Right ventricle myocardium inferior (tissue), 1 donor: ENCODE results near the gene BORCS6. TPM values are rescaled to one million over a fixed set of nuclear protein-coding genes. Genes with fewer than 3 reads are reported as not detected.
A peak's percentile ranks its signal among the peaks of the same experiment; 100 is the strongest.

Experiments
- ATAC-seq: fragments of 200-7000 bp; cut with Tn5 transposase; one replicate; pipeline ENCODE4 v1.9.1; 2020; ENCODE audit warnings: mild to moderate bottlenecking, moderate library complexity
- DNase-seq: peaks from one replicate; pipeline ENCODE4 v3.0.0; 2021; ENCODE audit errors: missing footprints
- intact Hi-C: fragments of 100-400 bp; cut with DNase I; formaldehyde crosslinking; loops from one replicate; pipeline ENCODE4 v1.11.0; 2022
- total RNA-seq: library from RNA; stranded (reverse); fragmentation: NEBNext Ultra II Directional; extraction: Animal tissue kit (Norgen Biotek cat#: 25700); gene quantifications from one replicate; pipeline ENCODE4 v1.2.1, GENCODE V29; 2021
- donor health status: DM: no; HTN: yes; CAD: no; lungs with severe emphysema.

Gene BORCS6
- total RNA-seq, 1 donor from 2014 or later, result 9.2 TPM

DNA sequence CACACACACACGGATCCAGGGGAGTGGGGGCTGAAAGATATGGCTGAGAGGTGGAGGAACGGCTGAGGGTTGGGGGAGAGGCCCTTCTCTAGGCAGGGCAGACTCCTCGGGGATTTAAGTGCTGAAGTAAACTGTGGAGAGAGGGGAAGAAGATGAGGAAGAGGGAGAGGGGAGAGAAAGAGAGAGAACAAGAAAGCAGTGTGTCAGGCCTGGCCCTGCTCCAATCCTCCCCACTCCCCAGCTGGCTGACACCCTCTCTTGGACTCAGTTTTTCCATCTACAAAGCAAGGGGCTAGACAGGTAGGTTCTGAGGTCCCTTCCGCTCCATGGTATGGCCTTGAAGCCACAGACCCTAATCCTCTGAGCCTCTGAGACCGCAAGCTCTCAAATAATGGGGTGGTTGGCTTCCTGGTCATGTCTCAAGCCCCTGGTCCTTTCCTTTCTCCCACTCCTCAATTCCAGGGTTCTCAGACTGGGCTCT is 29.2 kb downstream of the BORCS6 start:
- peak; percentile 25 for DNase-seq
- no peak for ATAC-seq
- intact Hi-C loops, result no loop called here

DNA sequence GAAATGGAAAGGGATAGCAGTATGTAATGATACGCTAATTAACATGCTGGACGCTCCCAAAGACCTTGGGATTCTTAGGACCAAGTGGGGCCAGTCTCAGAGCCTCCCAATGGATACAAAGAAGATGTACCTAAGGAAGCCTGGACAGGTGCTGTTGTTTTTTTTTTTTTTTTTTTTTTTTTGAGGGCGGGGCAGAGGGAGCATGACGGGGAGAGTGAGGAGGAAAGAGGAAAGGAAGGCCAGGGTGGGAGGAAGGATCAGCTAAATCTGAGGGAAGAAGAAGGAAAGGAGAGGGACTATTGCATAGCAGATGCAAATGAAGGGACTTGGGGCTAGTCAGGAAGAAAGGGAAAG is 29.8 kb downstream of the BORCS6 start:
- DNase-seq (no peak), ATAC-seq (no peak)
- intact Hi-C loops, result no loop called here

- ATAC-seq, result no peak
These were observed 30.3 kb downstream of the BORCS6 start for GRCh38 chr17:8159459-8160223.

DNA sequence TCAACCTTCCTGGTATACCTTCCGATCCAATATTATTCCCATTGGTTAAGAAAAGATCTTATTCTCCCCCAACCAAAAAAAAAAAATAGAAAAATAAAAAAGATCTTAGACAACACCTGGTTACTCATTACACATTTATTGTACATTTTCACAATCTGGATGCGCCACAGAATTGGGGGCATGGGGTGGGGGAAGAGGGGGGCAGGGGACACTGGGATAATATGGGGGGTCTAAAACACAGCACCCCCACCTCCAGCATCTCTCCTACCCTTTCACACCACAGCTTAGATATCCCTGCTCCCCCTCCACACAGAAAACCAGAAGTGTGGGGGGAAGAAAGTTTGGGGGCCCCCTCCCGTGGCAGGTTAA is 31.0 kb downstream of the BORCS6 start:
- intact Hi-C loops, result loop anchor here (1.0 to 10.0 kb wide), 2 partner anchors 39 to 304 kb away; partner anchors contain the start of genes CYB5D1, NAA38 and TMEM88

More at GRCh38 chr17:8159459-8160223, 30.3 kb downstream of the BORCS6 start:
- DNase-seq, result no peak
- intact Hi-C loops, result loop anchor here (1.0 to 10.0 kb wide), 2 partner anchors 39 to 305 kb away; partner anchors contain the start of genes CYB5D1, NAA38 and TMEM88

GRCh38 chr17:8158267-8159031 is 31.5 kb downstream of the BORCS6 start:
- ATAC-seq (peak; percentile 18), DNase-seq (peak; percentile 93)
- intact Hi-C loops, result loop anchor here (1.0 to 10.0 kb wide), 3 partner anchors 20 to 304 kb away; partner anchors contain the start of genes CYB5D1, NAA38 and TMEM88

More for the DNA sequence above, 31.0 kb downstream of the BORCS6 start:
- ATAC-seq (no peak), DNase-seq (no peak)

DNA sequence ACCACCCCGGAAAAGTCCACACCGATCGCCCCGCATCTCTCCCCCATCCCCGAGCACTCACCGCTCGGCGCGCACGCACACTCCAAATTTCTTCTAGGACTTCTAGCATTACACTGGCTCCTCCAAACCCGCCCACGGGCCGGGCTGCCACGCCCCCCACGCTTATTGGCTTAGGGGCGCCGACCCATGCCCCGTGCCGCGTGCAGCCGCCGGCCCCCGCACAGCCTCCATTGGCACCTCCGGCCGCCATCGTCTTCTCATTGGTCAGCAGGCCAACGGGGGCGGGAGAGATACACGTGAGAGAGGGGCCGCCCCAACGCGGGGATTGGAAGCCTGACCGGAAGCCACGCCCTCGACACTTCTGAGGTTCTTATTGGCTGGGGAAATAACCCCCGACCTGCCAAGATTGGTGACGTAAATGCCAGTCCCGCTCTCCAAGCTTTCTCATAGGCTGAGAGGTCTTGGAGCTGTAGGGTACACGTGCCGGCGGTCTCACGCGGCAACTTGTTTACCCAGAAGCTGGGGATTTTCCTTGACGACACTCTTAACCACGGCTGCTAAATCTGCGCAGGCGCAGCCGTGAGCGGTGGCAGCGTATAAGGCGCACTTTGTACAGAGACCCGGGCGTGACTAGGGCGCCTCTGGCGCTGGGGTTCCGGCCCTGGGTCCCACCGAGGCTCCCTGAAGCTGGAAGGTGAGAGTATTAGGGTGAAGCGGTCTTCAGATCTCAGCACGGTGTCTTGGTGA is 33.6 kb downstream of the BORCS6 start:
- ATAC-seq (peak; percentile 66), DNase-seq (peak; percentile 100)
- intact Hi-C loops, result loop anchor here (10.0 kb wide), 1 partner anchor 302 kb away; the partner anchor contains the start of genes CYB5D1, NAA38 and TMEM88

DNA sequence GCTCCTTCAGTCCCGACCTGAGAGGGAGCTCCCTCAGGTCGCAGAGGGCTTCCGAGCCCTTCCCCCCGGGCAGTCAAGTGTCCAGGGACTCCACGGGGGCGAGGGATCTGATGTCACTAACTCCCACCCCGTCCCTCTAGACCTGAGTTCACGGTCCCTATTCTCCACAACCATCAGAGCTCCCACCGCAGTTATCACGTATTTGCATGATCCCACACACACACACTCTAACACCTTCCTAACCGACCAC is 34.1 kb downstream of the BORCS6 start:
- DNase-seq, result no peak
- no peak for ATAC-seq
- intact Hi-C loops, result loop anchor here (2.0 to 10.0 kb wide), 2 partner anchors 31 to 301 kb away; partner anchors contain the start of genes CYB5D1, NAA38 and TMEM88

- ATAC-seq (no peak), DNase-seq (no peak)
- intact Hi-C loops, result loop anchor here (2.0 to 10.0 kb wide), 2 partner anchors 31 to 301 kb away; partner anchors contain the start of genes CYB5D1, NAA38 and TMEM88
These were observed 34.6 kb downstream of the BORCS6 start for GRCh38 chr17:8155231-8155995.

DNA sequence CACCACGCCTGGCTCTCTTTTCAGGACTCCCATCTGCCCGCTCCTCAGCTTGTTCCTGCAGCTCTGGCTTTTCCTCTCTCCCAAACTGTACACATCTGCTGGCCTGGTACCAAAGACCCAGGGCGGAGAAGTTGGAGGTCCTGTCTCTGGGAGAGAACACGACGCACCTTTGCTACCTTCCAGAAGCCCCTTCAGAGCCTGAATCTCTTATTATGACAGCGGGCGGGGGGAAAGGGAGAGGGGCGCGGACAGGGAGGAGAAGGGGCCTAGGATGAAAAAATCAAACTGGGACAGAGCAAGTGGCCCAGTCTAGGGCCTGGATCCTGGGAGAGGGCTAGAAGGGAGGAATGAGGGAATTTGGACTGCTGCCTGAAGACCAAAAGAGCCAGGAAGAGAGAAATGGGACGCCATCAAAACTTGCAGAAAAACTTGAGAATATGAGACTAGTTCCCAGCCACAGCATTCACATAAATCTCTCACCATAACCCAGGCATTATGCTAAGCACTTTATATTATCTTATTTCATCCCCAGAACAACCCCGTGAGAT is 35.3 kb downstream of the BORCS6 start:
- intact Hi-C loops, result loop anchor here (2.0 to 10.0 kb wide), 3 partner anchors 32 to 672 kb away; partner anchors contain the start of genes CYB5D1, NAA38, POLR2A and SLC35G6
- no peak for DNase-seq
- ATAC-seq, result no peak

DNA sequence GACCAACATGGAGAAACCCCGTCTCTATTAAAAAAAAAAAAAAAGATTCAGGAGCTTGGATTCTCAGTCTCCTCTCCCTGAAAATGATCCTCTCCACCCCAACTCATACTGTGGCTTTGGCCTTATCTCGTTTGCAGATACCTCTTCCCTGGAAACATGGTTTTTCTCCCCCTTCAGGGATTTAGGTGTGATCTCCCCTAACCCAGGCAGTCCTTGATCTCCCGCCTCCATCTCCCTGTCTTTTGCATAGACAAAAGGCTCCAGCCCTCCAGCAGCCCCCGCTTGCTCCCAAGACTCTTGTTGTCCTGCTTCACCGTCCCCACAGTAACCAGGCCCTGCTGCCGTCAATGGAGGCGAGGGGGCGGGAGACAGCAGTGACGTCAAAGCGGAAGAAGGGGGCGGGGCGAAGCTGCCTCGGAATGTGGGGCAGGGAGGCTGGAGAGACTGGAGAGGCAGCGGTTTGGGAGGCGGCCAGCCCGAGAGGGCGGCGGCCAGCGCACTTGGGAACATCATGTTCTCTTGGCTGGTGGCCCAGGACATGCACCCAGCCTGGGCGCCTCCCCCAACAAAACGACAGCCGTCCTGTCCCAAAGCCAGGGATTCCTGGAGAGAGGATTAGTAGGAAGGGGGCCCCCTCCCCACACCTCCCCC is 35.9 kb downstream of the BORCS6 start:
- ATAC-seq (peak; percentile 55), DNase-seq (peak; percentile 99)
- intact Hi-C loops, result loop anchor here (2.0 to 10.0 kb wide), 3 partner anchors 33 to 672 kb away; partner anchors contain the start of genes CYB5D1, NAA38, POLR2A and SLC35G6

- no peak for DNase-seq
- intact Hi-C loops, result loop anchor here (5.0 to 10.0 kb wide), 2 partner anchors 299 to 671 kb away; partner anchors contain the start of genes CYB5D1, NAA38, POLR2A and SLC35G6
- peak; percentile 10 for ATAC-seq
These were observed 36.4 kb downstream of the BORCS6 start for GRCh38 chr17:8153525-8153956.

DNA sequence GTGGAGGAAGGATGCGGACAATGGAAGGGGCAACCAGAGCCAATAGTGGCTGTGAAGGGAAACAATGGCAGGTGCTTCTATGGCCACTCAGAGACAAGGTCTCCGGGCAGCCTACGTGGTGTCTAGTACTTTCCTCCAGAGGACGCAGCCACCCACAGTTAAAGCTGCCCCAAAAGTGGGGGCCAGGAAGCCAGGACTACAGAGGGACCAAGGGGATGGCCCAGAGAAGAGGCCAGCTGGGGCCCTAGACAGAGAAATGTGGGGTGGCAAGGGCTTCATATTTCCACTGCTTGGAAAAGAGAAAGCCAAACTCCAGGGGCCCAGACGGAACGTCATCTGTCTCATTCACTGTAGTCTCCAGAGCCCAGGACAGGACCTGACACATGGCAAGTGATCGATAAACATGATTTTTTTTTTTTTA is 36.9 kb downstream of the BORCS6 start:
- intact Hi-C loops, result loop anchor here (5.0 to 10.0 kb wide), 2 partner anchors 298 to 671 kb away; partner anchors contain the start of genes CYB5D1, NAA38, POLR2A and SLC35G6
- ATAC-seq (no peak), DNase-seq (no peak)

- intact Hi-C loops, result loop anchor here (5.0 to 10.0 kb wide), 2 partner anchors 297 to 670 kb away; partner anchors contain the start of genes CYB5D1, NAA38, POLR2A and SLC35G6
- peak; percentile 66 for ATAC-seq
These were observed 37.7 kb downstream of the BORCS6 start, which contains the start of gene PER1 for GRCh38 chr17:8152112-8152775. Gene PER1, minus strand, starts transcription at chr17:8152404. Its CDS starts 1,698 bp downstream, at chr17:8150706.

GRCh38 chr17:8151641-8152111 is 38.3 kb downstream of the BORCS6 start:
- intact Hi-C loops, result loop anchor here (5.0 to 10.0 kb wide), 2 partner anchors 297 to 669 kb away; partner anchors contain the start of genes CYB5D1, NAA38, POLR2A and SLC35G6

More at GRCh38 chr17:8152112-8152775, 37.7 kb downstream of the BORCS6 start, which contains the start of gene PER1:
- peak; percentile 99 for DNase-seq

DNA sequence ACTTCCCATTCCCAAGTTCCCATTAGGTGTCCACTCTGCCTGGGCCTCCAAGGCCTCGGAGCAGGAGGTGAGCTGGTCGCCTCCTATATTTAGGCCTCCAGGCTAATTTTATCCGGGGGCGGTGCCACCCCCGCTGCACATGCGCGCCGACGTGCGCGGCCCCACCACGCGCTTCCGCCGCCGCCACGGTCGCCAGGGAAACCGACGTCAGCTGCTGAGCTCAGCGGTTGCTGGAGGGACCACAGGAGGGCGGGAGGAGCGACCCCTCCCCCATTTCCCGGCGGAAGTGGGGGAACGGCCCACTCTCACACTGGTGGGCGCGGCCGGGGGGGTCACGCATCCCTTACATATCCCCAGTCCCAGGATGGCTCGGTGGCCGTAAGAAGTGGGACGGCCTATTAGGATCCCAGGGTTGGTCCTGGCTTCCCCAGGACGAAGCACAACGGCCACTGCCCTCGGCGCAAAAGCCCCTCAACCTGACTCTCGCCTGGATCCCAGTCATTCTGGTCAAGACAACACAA is 38.8 kb downstream of the BORCS6 start:
- intact Hi-C loops, result loop anchor here (5.0 to 10.0 kb wide), 2 partner anchors 296 to 669 kb away; partner anchors contain the start of genes CYB5D1, NAA38, POLR2A and SLC35G6
- DNase-seq (peak; percentile 95), ATAC-seq (peak; percentile 40)

More at GRCh38 chr17:8151641-8152111, 38.3 kb downstream of the BORCS6 start:
- DNase-seq (peak; percentile 97), ATAC-seq (peak; percentile 40)
